HG02678 (cell line): Measurements from ENCODE around the gene HIF1A.
A peak's percentile ranks its signal among the peaks of the same experiment; 100 is the strongest.

Experiments used
- ATAC-seq: cut with Tn5 transposase; IDR thresholded peaks from one replicate; pipeline ENCODE4 v1.9.1; 2021; ENCODE audit warnings: mild to moderate bottlenecking, moderate library complexity; ENCODE audit not compliant: unreplicated experiment

Gene HIF1A

DNA sequence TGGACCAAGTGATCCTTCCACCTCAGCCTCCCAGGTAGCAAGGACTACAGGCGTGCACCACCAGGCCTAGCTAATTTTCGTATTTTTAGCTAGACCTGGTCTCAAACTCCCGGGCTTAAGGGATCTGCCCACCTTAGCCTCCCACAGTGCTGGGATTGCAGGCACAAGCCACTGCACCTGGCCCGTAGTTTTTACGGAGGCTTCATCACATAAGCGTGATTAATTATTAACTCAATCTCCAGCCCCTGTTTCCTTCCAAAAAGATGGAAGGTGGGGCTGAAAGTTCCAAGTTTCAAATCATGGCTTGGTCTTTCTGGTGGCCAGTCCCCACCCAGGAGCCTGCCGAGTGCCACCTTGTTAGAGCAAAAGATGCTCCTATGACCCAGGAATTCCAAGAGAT is 22.5 kb upstream of the HIF1A start:
- no peak for ATAC-seq

GRCh38 chr14:61673305-61673704 is 22.0 kb upstream of the HIF1A start:
- no peak for ATAC-seq

GRCh38 chr14:61675291-61675690 is 20.0 kb upstream of the HIF1A start:
- ATAC-seq, result no peak

DNA sequence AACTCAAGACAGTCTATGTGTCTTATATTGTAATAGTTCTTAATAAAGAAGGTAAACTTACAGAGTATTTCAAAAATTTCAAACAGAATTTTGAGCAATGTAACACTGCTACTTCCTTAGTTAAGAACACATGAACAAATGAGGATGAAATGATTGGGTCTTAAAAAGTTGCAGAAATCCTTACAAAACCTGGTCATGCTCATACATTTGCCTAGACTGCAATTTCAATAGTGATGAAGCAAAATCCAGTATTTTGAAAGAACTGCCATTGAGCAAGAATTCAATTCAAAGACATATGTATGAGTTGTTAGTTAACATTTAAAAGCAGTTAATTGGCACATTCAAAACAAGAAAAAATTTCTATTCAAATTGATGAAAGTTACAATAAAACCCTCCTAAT is 17.8 kb upstream of the HIF1A start:
- no peak for ATAC-seq

DNA sequence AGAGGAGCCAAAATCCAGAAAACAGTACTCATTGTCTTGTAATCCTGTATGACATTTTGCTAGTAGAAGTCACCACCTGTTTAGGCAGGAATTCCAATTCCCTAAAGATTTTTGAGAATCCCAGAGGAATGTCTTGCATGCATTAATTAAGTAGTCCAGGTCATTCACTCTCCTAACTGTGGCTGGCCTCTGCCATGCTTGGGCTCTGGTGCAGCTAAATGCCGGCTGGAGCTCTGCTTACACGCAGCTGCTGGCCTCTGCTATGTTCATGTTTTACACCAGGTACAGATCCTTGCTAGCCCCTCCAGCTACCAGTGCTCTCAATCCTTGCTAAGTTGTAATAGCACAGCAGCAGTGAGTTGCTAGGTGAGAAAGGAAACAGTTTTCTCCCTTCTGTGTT is 16.3 kb upstream of the HIF1A start:
- ATAC-seq, result no peak

GRCh38 chr14:61681413-61681812 is 13.9 kb upstream of the HIF1A start:
- no peak for ATAC-seq

DNA sequence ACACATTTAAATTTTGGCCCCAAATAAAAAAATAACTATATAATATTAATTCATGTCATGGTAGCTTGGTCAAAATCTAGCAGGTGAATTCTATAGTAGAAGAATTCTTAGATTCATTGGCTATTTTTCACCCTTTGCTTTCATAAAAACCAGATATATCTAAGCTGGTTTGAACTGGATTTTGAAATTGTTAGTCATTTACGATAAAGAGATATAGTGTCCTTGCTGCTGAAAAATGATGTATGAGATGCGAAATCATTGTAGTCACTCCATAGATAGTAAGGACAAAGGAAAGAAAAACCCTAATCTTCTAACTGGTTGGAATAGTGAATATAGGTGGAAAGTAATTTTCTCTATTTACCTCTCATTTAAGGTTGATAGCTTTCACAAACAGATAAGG is 12.2 kb upstream of the HIF1A start:
- no peak for ATAC-seq

DNA sequence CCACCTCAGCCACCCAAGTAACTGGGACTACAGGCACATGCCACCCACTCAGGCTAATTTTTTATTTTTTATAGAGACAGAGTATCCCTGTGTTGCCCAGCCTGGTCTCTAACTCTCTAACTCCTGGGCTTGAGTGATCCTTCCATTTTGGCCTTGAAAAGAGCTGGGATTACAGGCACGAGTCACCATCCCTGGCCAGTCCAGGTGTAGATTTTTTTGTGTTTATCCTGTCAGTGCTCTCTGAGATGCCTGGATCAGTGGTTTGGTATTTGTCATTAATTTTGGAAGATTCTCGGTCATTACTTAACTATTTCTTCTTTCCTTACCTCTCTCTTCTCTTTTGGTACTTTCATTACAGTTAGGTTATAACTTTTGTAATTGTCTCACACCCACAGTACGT is 5.3 kb upstream of the HIF1A start:
- no peak for ATAC-seq

DNA sequence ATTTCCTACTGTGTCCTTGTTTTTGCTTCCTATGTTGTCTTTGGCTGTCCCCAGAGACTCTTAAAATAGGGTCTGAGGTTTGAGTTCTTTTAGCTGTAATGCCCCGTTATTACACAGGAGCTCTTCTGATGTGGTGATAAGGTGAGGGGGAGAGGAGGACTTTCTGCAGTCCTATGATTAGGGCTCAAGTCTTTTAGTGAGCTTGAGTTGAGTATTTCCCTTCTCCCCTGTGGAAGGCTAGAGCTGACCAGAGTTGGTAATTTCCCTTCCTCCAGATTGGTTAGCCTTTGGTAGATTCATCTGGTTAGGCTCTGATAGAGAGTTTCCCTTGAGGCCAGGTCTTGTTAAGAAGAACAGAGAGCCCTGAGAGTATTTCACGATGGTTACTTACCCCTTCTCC is 4.3 kb upstream of the HIF1A start:
- ATAC-seq, result no peak

GRCh38 chr14:61691495-61691894 is 3.8 kb upstream of the HIF1A start:
- ATAC-seq, result no peak

DNA sequence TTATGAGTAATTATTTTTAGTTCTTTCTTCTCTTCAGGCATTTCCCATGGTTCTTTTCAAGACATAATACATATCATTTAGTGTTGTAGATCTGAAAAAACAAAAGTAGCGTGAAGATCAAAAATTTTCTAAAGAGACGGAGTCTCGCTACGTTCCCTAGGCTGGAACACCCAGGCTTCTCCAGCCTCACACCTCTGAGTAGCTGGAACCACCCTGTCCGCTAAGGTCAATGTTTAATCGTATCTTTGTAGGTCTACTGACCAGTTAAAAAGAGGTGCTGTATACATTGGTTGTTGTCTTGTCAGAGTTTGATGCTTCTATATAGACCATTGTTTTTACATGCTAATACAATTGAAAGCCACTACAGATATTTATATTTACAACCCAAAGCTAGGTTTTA is 1.3 kb upstream of the HIF1A start:
- ATAC-seq, result no peak

- ATAC-seq, result peak; percentile 3
Measured at GRCh38 chr14:61695695-61696527, 598 bp downstream of the HIF1A start.

- no peak for ATAC-seq
Measured at GRCh38 chr14:61696753-61697318, 1.5 kb downstream of the HIF1A start.

DNA sequence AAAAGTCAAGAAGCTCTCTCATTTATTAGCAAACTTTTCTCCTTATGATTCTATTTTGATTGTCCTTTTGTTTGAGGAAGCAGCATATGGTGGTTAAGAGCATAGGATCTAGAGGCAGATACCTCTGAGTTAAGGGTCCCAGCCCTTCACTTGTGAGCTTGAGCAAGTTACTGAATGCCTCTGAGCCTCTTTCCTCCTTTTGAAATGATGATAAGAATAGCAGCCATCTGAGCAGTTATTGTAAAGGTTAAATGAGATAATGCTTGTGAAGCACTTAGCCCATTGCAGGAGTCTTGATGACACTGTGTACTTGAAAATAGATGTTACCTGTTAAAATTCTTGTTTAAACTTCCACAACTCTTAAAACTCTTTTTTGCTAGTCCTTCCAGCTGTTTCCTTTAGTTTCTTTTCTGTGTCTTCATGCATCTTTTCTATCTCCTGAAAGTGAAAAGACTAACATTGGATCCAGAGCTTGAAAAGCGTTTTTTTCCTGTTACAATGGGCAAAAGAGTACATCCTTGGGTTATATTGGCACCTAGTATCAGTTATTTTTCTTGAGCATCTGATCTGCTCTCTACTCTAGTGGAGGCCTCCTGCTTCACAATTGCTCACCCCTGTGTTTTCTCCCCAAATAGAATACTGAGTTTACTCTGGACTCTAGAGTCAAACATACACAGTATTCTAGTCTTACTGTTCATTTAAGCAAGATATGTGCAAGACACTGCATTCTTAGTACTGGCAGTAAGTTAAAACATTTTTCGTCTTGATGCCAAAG is 3.1 kb downstream of the HIF1A start:
- ATAC-seq, result no peak

GRCh38 chr14:61699027-61699426 is 3.7 kb downstream of the HIF1A start:
- no peak for ATAC-seq

GRCh38 chr14:61700104-61700886 is 5.0 kb downstream of the HIF1A start:
- ATAC-seq, result no peak

GRCh38 chr14:61701946-61702345 is 6.6 kb downstream of the HIF1A start:
- ATAC-seq, result no peak

DNA sequence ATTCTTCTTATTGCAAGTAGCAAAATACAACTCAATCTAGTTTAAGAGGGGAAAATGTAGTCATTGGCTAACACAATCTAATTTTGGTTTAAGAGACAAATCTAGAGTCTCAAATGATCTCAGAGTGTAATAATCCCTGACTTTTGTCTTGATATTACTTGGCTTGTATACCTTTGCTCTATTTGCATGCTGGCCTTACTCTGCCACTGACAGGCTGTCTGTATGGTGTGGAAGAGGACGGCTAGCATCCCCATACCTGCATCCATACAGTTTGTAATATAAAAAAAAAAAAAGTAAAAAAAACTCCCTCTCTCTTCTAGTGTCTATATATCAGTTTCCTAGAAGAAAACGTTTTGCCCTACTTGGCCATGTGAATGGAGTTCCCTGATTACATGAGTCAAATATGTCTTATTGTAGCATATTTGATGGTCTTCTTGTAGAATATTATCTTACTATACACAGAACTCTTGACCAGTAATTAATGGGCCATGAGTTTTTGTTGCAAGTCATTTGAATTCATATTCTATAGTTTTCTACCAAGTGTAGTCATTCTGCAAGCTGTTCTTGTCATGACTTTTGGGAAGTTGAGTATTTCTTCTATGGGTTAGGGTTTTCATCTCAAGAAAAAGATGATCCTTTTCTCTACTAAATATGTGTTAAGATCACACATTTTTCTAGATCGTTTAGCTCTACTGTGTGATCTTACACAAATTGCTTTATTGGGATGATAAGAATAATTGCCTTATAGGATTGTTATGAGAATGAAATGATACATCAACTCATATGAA is 8.2 kb downstream of the HIF1A start:
- peak; percentile 52 for ATAC-seq

- no peak for ATAC-seq
Measured at GRCh38 chr14:61704554-61704953, 9.2 kb downstream of the HIF1A start.

GRCh38 chr14:61705017-61705416 is 9.7 kb downstream of the HIF1A start:
- ATAC-seq, result no peak
